SK-N-SH (cell line): ENCODE measurements around the gene MCTP2. TPM values are rescaled to one million over a fixed set of nuclear protein-coding genes. Genes with fewer than 3 reads are reported as not detected.

Source experiments
- CTCF ChIA-PET: fragments of 300-600, 350-600 bp; formaldehyde crosslinking; extraction: SDS; loops from one replicate; lab custom pipeline; 2021; lab: Yijun Ruan, JAX
- POLR2A ChIA-PET: fragments of 350-600 bp; sonication (Branson Sonifier 250); formaldehyde crosslinking; extraction: SDS; loops from one replicate; lab custom pipeline; 2020; ENCODE audit warnings: antibody characterized with exemption, inconsistent platforms; lab: Yijun Ruan, JAX
- DNase-seq: peaks from one replicate; pipeline ENCODE4 v3.0.0; 2012
- H2AFZ ChIP-seq: fragments of 200-600 bp; sonication (generic); 2 replicates; pipeline ENCODE4 v1.8.1; 2016; ENCODE audit warnings: antibody characterized with exemption, mild to moderate bottlenecking, low read depth
- H3F3A ChIP-seq: fragments of 200-600 bp; sonication (generic); replicated peaks from 2 replicates; pipeline ENCODE3; 2016; ENCODE audit warnings: antibody characterized with exemption, mild to moderate bottlenecking; ENCODE audit not compliant: insufficient read depth
- H3K27ac ChIP-seq, 2 experiments: fragments of 200-500 bp in 1 of 2; fragments of 200-600 bp in 1 of 2; sonication (Bioruptor generic) in 1 of 2; sonication (generic), shearing (Covaris generic) in 1 of 2; 2 replicates each; pipeline versions ENCODE4 v1.5.1 to v1.6.1; 2014 to 2016; ENCODE audit warnings: low read depth in 2 of 2, inconsistent platforms in 1 of 2, low read length in 1 of 2, mild to moderate bottlenecking in 1 of 2, mixed read lengths in 1 of 2
- H3K27me3 ChIP-seq: fragments of 200-600 bp; sonication (generic), shearing (Covaris generic); 2 replicates; pipeline ENCODE4 v1.6.1; 2016; ENCODE audit warnings: mixed run types; ENCODE audit not compliant: insufficient read depth
- H3K36me3 ChIP-seq, 2 experiments: fragments of 200-500 bp in 1 of 2; fragments of 200-600 bp in 1 of 2; sonication (Bioruptor generic) in 1 of 2; sonication (generic) in 1 of 2; replicated peaks in 1 of 2; 2 replicates each; pipeline versions ENCODE3 to v1.5.1; 2014 to 2016; ENCODE audit warnings: low read length in 1 of 2, mild to moderate bottlenecking in 1 of 2; ENCODE audit not compliant: insufficient read depth in 2 of 2, control insufficient read depth in 1 of 2
- H3K4me1 ChIP-seq, 2 experiments: fragments of 200-500 bp in 1 of 2; fragments of 200-600 bp in 1 of 2; sonication (Bioruptor generic) in 1 of 2; sonication (generic), shearing (Covaris generic) in 1 of 2; 2 replicates each; pipeline versions ENCODE4 v1.5.1 to v1.6.1; 2014 to 2016; ENCODE audit warnings: low read depth in 1 of 2, low read length in 1 of 2, mixed run types in 1 of 2; ENCODE audit not compliant: insufficient read depth in 2 of 2, control insufficient read depth in 1 of 2
- H3K4me2 ChIP-seq: fragments of 200-600 bp; sonication (generic), shearing (Covaris generic); 2 replicates; pipeline ENCODE4 v1.6.1; 2017; ENCODE audit warnings: mixed run types
- H3K4me3 ChIP-seq, 2 experiments: fragments of 200-500 bp in 1 of 2; fragments of 200-600 bp in 1 of 2; sonication (Bioruptor generic) in 1 of 2; sonication (generic), shearing (Covaris generic) in 1 of 2; 2 replicates each; pipeline versions ENCODE4 v1.5.1 to v1.8.1; 2014 to 2016; ENCODE audit warnings: low read depth in 2 of 2, inconsistent platforms in 1 of 2, low read length in 1 of 2, mild to moderate bottlenecking in 1 of 2, mixed read lengths in 1 of 2, moderate library complexity in 1 of 2
- H3K79me2 ChIP-seq: fragments of 200-600 bp; sonication (generic); 2 replicates; pipeline ENCODE4 v1.8.1; 2017; ENCODE audit warnings: mild to moderate bottlenecking; ENCODE audit not compliant: insufficient read depth
- H3K9ac ChIP-seq: fragments of 200-600 bp; sonication (generic); 2 replicates; pipeline ENCODE4 v1.6.1; 2017; ENCODE audit warnings: mixed run types
- H3K9me2 ChIP-seq: fragments of 200-600 bp; sonication (generic); 2 replicates; pipeline ENCODE4 v1.6.1; 2017; ENCODE audit warnings: mixed run types
- H3K9me3 ChIP-seq: fragments of 200-600 bp; sonication (generic); 2 replicates; pipeline ENCODE4 v1.6.1; 2017; ENCODE audit warnings: mixed run types, mild to moderate bottlenecking, moderate library complexity
- H4K20me1 ChIP-seq: fragments of 200-600 bp; sonication (generic); 2 replicates; pipeline ENCODE4 v1.6.1; 2017; ENCODE audit warnings: mild to moderate bottlenecking, mixed run types; ENCODE audit not compliant: insufficient read depth
- ELF1 ChIP-seq: IDR thresholded peaks from 2 replicates; pipeline ENCODE4 v1.4.0; 2012
- EP300 ChIP-seq, 2 experiments: IDR thresholded peaks; 2 replicates each; pipeline versions ENCODE4 v1.4.0 to v1.6.1; 2012; ENCODE audit warnings: borderline replicate concordance in 1 of 2, low read depth in 1 of 2, low read length in 1 of 2
- FOSL2 ChIP-seq: IDR thresholded peaks from 2 replicates; pipeline ENCODE4 v1.4.0; 2012; ENCODE audit warnings: low read depth, mild to moderate bottlenecking, moderate library complexity, borderline replicate concordance
- FOXJ3 ChIP-seq: sonication (generic); formaldehyde crosslinking; IDR thresholded peaks from 2 replicates; pipeline ENCODE4 v1.5.1; 2020; ENCODE audit warnings: mild to moderate bottlenecking, missing genetic modification reagents
- GABPA ChIP-seq: IDR thresholded peaks from 2 replicates; pipeline ENCODE4 v1.4.0; 2012; ENCODE audit warnings: low read depth, mild to moderate bottlenecking
- JUND ChIP-seq: IDR thresholded peaks from 2 replicates; pipeline ENCODE4 v1.4.0; 2012
- MEF2A ChIP-seq: IDR thresholded peaks from 2 replicates; pipeline ENCODE4 v1.4.0; 2012; ENCODE audit warnings: low read depth, borderline replicate concordance
- NFIC ChIP-seq: IDR thresholded peaks from 2 replicates; pipeline ENCODE4 v1.4.0; 2012; ENCODE audit warnings: borderline replicate concordance
- RAD21 ChIP-seq: IDR thresholded peaks from 2 replicates; pipeline ENCODE4 v1.6.1; 2012; ENCODE audit warnings: mild to moderate bottlenecking, low read length
- RCOR1 ChIP-seq: fragments of 150-350 bp; IDR thresholded peaks from 2 replicates; pipeline ENCODE4 v1.6.1; 2017; ENCODE audit warnings: antibody characterized with exemption, low read length
- SMC3 ChIP-seq: IDR thresholded peaks from 2 replicates; pipeline ENCODE4 v1.6.1; 2012; ENCODE audit warnings: low read depth, low read length, improper control_type of control experiment
- TAF1 ChIP-seq: IDR thresholded peaks from 2 replicates; pipeline ENCODE4 v1.6.1; 2012; ENCODE audit warnings: low read depth, mild to moderate bottlenecking, low read length, moderate library complexity, borderline replicate concordance
- TCF12 ChIP-seq: IDR thresholded peaks from 2 replicates; pipeline ENCODE4 v1.4.0; 2012
- YY1 ChIP-seq: IDR thresholded peaks from 2 replicates; pipeline ENCODE4 v1.4.0; 2012; ENCODE audit warnings: low read depth, mild to moderate bottlenecking
- WGBS: methylation state at CpG from one replicate; pipeline ENCODE4 v1.1.6; 2017; ENCODE audit warnings: low lambda C conversion rate; 5-methylcytosine and 5-hydroxymethylcytosine counted together
- polyA plus RNA-seq, 3 experiments: library from polyadenylated mRNA; depleted of rRNA; stranded (reverse); fragments of >200 nt; gene quantifications; 2 replicates each; pipeline ENCODE4 v1.2.3, GENCODE V29; 2012
- TF ChIP-seq, protein P1 (sequence below): IDR thresholded peaks from 2 replicates; pipeline ENCODE4 v1.4.0; 2012; ENCODE audit warnings: low read depth, borderline replicate concordance
- TF ChIP-seq, protein P2 (sequence below): IDR thresholded peaks from 2 replicates; pipeline ENCODE4 v1.6.1; 2012; ENCODE audit warnings: mild to moderate bottlenecking, low read depth, low read length, moderate library complexity

MCTP2 gene
- polyA plus RNA-seq, 1 of the 3 experiments (the other 2 are of a cell fraction), result 0.26 TPM

DNA sequence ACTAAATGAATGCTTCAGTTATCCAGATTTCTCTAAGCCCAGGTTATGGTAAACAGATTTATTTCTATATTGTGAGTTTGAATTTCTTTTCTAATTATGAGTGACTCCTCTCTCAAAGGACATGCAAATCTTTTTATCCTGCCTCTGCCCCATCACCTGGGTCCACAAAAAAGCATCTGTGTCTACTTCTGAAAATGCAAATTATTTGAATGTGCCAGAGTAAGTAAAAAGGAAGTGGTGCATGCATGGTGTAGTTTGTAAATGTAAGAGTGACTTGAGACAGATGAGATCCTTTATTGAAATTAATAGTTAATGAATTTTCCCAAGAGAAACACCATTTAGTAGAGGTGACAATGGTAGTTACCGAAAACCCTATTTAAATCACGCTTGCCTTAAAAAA, 26.9 kb downstream of the MCTP2 start:
- peak overlapping the region in 1 of 2 experiments; percentile 22; a peak in 2 of 4 replicates for H3K27ac ChIP-seq
- H3K36me3 ChIP-seq, result no peaks in the 10 kb centered on the region
- TF ChIP-seq JUND (no peak), TAF1 (no peak), SMC3 (no peak), GABPA (no peak), ELF1 (no peak), FOXJ3 (no peak), RAD21 (no peak), EP300 (IDR thresholded peaks at IDR 0.05; ENCODE audit: borderline replicate concordance in 1 of 2, low read depth in 1 of 2, low read length in 1 of 2) (no peak), MEF2A (no peak), NFIC (no peak), FOSL2 (no peak), RCOR1 (no peak)
- TF ChIP-seq, protein P1, sequence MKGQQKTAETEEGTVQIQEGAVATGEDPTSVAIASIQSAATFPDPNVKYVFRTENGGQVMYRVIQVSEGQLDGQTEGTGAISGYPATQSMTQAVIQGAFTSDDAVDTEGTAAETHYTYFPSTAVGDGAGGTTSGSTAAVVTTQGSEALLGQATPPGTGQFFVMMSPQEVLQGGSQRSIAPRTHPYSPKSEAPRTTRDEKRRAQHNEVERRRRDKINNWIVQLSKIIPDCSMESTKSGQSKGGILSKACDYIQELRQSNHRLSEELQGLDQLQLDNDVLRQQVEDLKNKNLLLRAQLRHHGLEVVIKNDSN, result no peak
- TF ChIP-seq, protein P2, sequence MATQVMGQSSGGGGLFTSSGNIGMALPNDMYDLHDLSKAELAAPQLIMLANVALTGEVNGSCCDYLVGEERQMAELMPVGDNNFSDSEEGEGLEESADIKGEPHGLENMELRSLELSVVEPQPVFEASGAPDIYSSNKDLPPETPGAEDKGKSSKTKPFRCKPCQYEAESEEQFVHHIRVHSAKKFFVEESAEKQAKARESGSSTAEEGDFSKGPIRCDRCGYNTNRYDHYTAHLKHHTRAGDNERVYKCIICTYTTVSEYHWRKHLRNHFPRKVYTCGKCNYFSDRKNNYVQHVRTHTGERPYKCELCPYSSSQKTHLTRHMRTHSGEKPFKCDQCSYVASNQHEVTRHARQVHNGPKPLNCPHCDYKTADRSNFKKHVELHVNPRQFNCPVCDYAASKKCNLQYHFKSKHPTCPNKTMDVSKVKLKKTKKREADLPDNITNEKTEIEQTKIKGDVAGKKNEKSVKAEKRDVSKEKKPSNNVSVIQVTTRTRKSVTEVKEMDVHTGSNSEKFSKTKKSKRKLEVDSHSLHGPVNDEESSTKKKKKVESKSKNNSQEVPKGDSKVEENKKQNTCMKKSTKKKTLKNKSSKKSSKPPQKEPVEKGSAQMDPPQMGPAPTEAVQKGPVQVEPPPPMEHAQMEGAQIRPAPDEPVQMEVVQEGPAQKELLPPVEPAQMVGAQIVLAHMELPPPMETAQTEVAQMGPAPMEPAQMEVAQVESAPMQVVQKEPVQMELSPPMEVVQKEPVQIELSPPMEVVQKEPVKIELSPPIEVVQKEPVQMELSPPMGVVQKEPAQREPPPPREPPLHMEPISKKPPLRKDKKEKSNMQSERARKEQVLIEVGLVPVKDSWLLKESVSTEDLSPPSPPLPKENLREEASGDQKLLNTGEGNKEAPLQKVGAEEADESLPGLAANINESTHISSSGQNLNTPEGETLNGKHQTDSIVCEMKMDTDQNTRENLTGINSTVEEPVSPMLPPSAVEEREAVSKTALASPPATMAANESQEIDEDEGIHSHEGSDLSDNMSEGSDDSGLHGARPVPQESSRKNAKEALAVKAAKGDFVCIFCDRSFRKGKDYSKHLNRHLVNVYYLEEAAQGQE, result no peak
- H3K9me3 ChIP-seq, result no peaks in the 10 kb centered on the region
- POLR2A ChIA-PET, result no interaction called here
- no peak overlapping the region for H3K9ac ChIP-seq
- DNase-seq, result no peak
- H3K4me2 ChIP-seq, result no peak overlapping the region
- no peak overlapping the region for H2AFZ ChIP-seq
- CTCF ChIA-PET, result no interaction called here
- no peaks in the 10 kb centered on the region for H3K27me3 ChIP-seq
- peaks cover 0 to 2% of the 10 kb centered on the region in 2 experiments; a peak in 1 of 4 replicates for H3K4me1 ChIP-seq
- H3K4me3 ChIP-seq, result no peak overlapping the region
- 70% methylated on average over 2 of the region's 2 CpGs for WGBS
- H3F3A ChIP-seq, result no peaks in the 10 kb centered on the region
- H3K9me2 ChIP-seq, result no peaks in the 10 kb centered on the region
- H4K20me1 ChIP-seq, result no peaks in the 10 kb centered on the region
- H3K79me2 ChIP-seq, result no peaks in the 10 kb centered on the region

- ChIA-PET CTCF (interaction anchor here (1.0 kb wide), 1 partner anchor 10 kb away, joined by 3 read pairs; no protein-coding TSS in a partner anchor), POLR2A (no interaction called here)
- H3K27me3 ChIP-seq, result no peaks in the 10 kb centered on the region
- H3K4me3 ChIP-seq, result no peak overlapping the region
- no peaks in the 10 kb centered on the region for H3K79me2 ChIP-seq
- no peaks in the 10 kb centered on the region for H3K36me3 ChIP-seq
- no peak overlapping the region for H3K27ac ChIP-seq
- H3K9ac ChIP-seq, result no peak overlapping the region
- peaks cover 0 to 2% of the 10 kb centered on the region in 2 experiments; a peak in 1 of 4 replicates for H3K4me1 ChIP-seq
- H3F3A ChIP-seq, result no peaks in the 10 kb centered on the region
- H3K9me2 ChIP-seq, result no peaks in the 10 kb centered on the region
- no peaks in the 10 kb centered on the region for H3K9me3 ChIP-seq
- no peaks in the 10 kb centered on the region for H4K20me1 ChIP-seq
- 58% methylated on average over 1 of the region's 1 CpG for WGBS
- no peak for DNase-seq
- no peak overlapping the region for H2AFZ ChIP-seq
- TF ChIP-seq YY1 (no peak), SMC3 (no peak), TAF1 (no peak), FOXJ3 (no peak), TCF12 (no peak)
- H3K4me2 ChIP-seq, result no peak overlapping the region
Observed at GRCh38 chr15:94259121-94259751, 27.9 kb downstream of the MCTP2 start.
